Stimulated activated CD8-positive, alpha-beta memory T cell treated with anti-CD3 and anti-CD28 coated beads, Interleukin-12 subunit alpha, Interleukin-12 subunit beta, amount 100 ng/mL, for 24 hours (primary cell): ENCODE measurements around the gene TMEM164.

Source experiments
- DNase-seq: peaks from one replicate; pipeline ENCODE4 v3.0.0-alpha.2; 2020; ENCODE audit errors: extremely low read depth

The TMEM164 gene

GRCh38 chrX:110037178-110037577 is 34.3 kb downstream of the TMEM164 start:
- DNase-seq = no peak

- no peak for DNase-seq
Observed at GRCh38 chrX:110038900-110039299, 36.0 kb downstream of the TMEM164 start.

GRCh38 chrX:110041980-110042379 is 39.1 kb downstream of the TMEM164 start:
- no peak for DNase-seq

GRCh38 chrX:110042496-110042895 is 39.6 kb downstream of the TMEM164 start:
- DNase-seq = no peak

- DNase-seq = no peak
Observed at GRCh38 chrX:110043506-110043905, 40.6 kb downstream of the TMEM164 start.

GRCh38 chrX:110044346-110045249 is 41.7 kb downstream of the TMEM164 start:
- no peak for DNase-seq

GRCh38 chrX:110045421-110045820 is 42.5 kb downstream of the TMEM164 start:
- DNase-seq = no peak

- DNase-seq = no peak
Observed at GRCh38 chrX:110046001-110046400, 43.1 kb downstream of the TMEM164 start.

GRCh38 chrX:110046971-110047370 is 44.1 kb downstream of the TMEM164 start:
- no peak for DNase-seq

- DNase-seq = no peak
Observed at GRCh38 chrX:110049096-110049495, 46.2 kb downstream of the TMEM164 start.

- no peak for DNase-seq
Observed at GRCh38 chrX:110050386-110050785, 47.5 kb downstream of the TMEM164 start.

- DNase-seq = no peak
Observed at GRCh38 chrX:110050901-110051300, 48.0 kb downstream of the TMEM164 start.

- no peak for DNase-seq
Observed at GRCh38 chrX:110051559-110051958, 48.6 kb downstream of the TMEM164 start.

- no peak for DNase-seq
Observed at GRCh38 chrX:110052303-110052702, 49.4 kb downstream of the TMEM164 start.

- no peak for DNase-seq
Observed at GRCh38 chrX:110053453-110053852, 50.5 kb downstream of the TMEM164 start.

- no peak for DNase-seq
Observed at GRCh38 chrX:110055616-110056015, 52.7 kb downstream of the TMEM164 start.

GRCh38 chrX:110056419-110056818 is 53.5 kb downstream of the TMEM164 start:
- no peak for DNase-seq

GRCh38 chrX:110059410-110059809 is 56.5 kb downstream of the TMEM164 start:
- no peak for DNase-seq

GRCh38 chrX:110060317-110060716 is 57.4 kb downstream of the TMEM164 start:
- no peak for DNase-seq

GRCh38 chrX:110060846-110061537 is 58.1 kb downstream of the TMEM164 start:
- no peak for DNase-seq

- no peak for DNase-seq
Observed at GRCh38 chrX:110062919-110063318, 60.0 kb downstream of the TMEM164 start.

GRCh38 chrX:110066488-110067225 is 63.7 kb downstream of the TMEM164 start:
- DNase-seq = no peak
